ENCODE data around the gene TRAPPC2L.

Gene TRAPPC2L

GRCh38 chr16:88911946-88912310 is 55.0 kb downstream of the TRAPPC2L start:
- DNase-seq = no peak

Measured in stimulated activated CD4-positive, alpha-beta T cell treated with anti-CD3 and anti-CD28 coated beads, Interleukin-4, amount 100 ng/mL, for 24 hours (primary cell).